HG03354 (cell line): ENCODE data around the gene SGMS1.
"Not testable (repeated sequence)": the region's sequence is repeated elsewhere in the genome, so short reads cannot be mapped to it uniquely, and the experiment has no call there.

Source experiments
- ATAC-seq: cut with Tn5 transposase; IDR thresholded peaks from one replicate; pipeline ENCODE4 v1.9.1; 2021; ENCODE audit warnings: mild to moderate bottlenecking; ENCODE audit not compliant: unreplicated experiment, poor library complexity, severe bottlenecking

SGMS1 gene

GRCh38 chr10:50271564-50272250, 352.0 kb downstream of the SGMS1 start:
- no peak for ATAC-seq

GRCh38 chr10:50267877-50268276, 355.9 kb downstream of the SGMS1 start:
- ATAC-seq: not testable (repeated sequence)

- not testable (repeated sequence) for ATAC-seq
Observed at GRCh38 chr10:50262625-50263024, 361.1 kb downstream of the SGMS1 start.

- peak; percentile 98 for ATAC-seq
Observed at GRCh38 chr10:50260791-50261281, 362.9 kb downstream of the SGMS1 start.
